HepG2 (cell line): ENCODE results near the gene TADA2A. TPM values are rescaled to one million over a fixed set of nuclear protein-coding genes. Genes with fewer than 3 reads are reported as not detected.
A peak's percentile ranks its signal among the peaks of the same experiment; 100 is the strongest.

ENCODE experiments used
- ATAD3A ChIP-seq: sonication (generic); formaldehyde crosslinking; IDR thresholded peaks from 2 replicates; pipeline ENCODE4 v1.4.0; 2020; ENCODE audit warnings: missing genetic modification reagents
- BCL6 ChIP-seq: IDR thresholded peaks from 2 replicates; pipeline ENCODE4 v1.6.1; 2016; ENCODE audit warnings: missing genetic modification reagents, missing compliant biosample characterization
- CEBPG ChIP-seq: IDR thresholded peaks from 2 replicates; pipeline ENCODE4 v1.6.1; 2016
- DNMT1 ChIP-seq: sonication (generic); formaldehyde crosslinking; IDR thresholded peaks from 2 replicates; pipeline ENCODE4 v1.5.1; 2020; ENCODE audit warnings: mild to moderate bottlenecking, missing genetic modification reagents
- FOXO1 ChIP-seq: sonication (generic); formaldehyde crosslinking; IDR thresholded peaks from 2 replicates; pipeline ENCODE4 v1.4.0; 2020; ENCODE audit warnings: missing genetic modification reagents
- HNRNPLL ChIP-seq: fragments of 200-400 bp; formaldehyde crosslinking; IDR thresholded peaks from 2 replicates; pipeline ENCODE4 v1.6.1; 2017; ENCODE audit warnings: mild to moderate bottlenecking, low read depth, low read length; ENCODE audit not compliant: poor library complexity, severe bottlenecking
- HOXD1 ChIP-seq: sonication (generic); formaldehyde crosslinking; IDR thresholded peaks from 2 replicates; pipeline ENCODE4 v1.5.0; 2020; ENCODE audit warnings: missing genetic modification reagents
- NR2C2 ChIP-seq: sonication (generic); formaldehyde crosslinking; IDR thresholded peaks from 2 replicates; pipeline ENCODE4 v1.4.0; 2020; ENCODE audit warnings: missing genetic modification reagents, mild to moderate bottlenecking, moderate library complexity, borderline replicate concordance
- NR2F6 ChIP-seq, 2 experiments: IDR thresholded peaks; 2 replicates each; pipeline ENCODE4 v1.6.1; 2016; ENCODE audit warnings: antibody characterized with exemption in 1 of 2, mild to moderate bottlenecking in 1 of 2
- NR3C1 ChIP-seq: sonication (generic); formaldehyde crosslinking; IDR thresholded peaks from 2 replicates; pipeline ENCODE4 v1.4.0; 2020; ENCODE audit warnings: missing genetic modification reagents
- POLR2AphosphoS5 ChIP-seq: IDR thresholded peaks from 2 replicates; pipeline ENCODE4 v1.6.1; 2012; ENCODE audit warnings: low read depth, low read length
- POLR2G ChIP-seq: fragments of 200-400 bp; formaldehyde crosslinking; IDR thresholded peaks from 2 replicates; pipeline ENCODE4 v1.6.1; 2018; ENCODE audit warnings: mild to moderate bottlenecking, low read depth, low read length, moderate library complexity
- RAD51 ChIP-seq: fragments of 450-650 bp; IDR thresholded peaks from 2 replicates; pipeline ENCODE4 v1.6.1; 2016; ENCODE audit warnings: borderline replicate concordance
- RBM39 ChIP-seq: fragments of 200-400 bp; formaldehyde crosslinking; IDR thresholded peaks from one replicate; pipeline ENCODE4 v1.6.1; 2018; ENCODE audit warnings: antibody characterized with exemption, mild to moderate bottlenecking, low read depth, low read length; ENCODE audit not compliant: poor library complexity, severe bottlenecking
- ZNF260 ChIP-seq: sonication (generic); formaldehyde crosslinking; IDR thresholded peaks from 2 replicates; pipeline ENCODE4 v1.4.0; 2020; ENCODE audit warnings: missing genetic modification reagents, low read depth, mild to moderate bottlenecking, borderline replicate concordance
- ZNF367 ChIP-seq: sonication (generic); formaldehyde crosslinking; IDR thresholded peaks from 2 replicates; pipeline ENCODE4 v1.4.0; 2020; ENCODE audit warnings: missing genetic modification reagents, borderline replicate concordance
- ZSCAN29 ChIP-seq: sonication (generic); formaldehyde crosslinking; conservative IDR thresholded peaks from 2 replicates; pipeline ENCODE4 v1.4.0; 2020; ENCODE audit warnings: mild to moderate bottlenecking, missing genetic modification reagents
- polyA plus RNA-seq, 8 experiments: library from polyadenylated mRNA; depleted of rRNA in 3 of 8; stranded (reverse) in 7 of 8; unstranded in 1 of 8; fragments of >200 nt; fragmentation: Illumina TruSeq in 4 of 8; extraction: Trizol in 4 of 8; gene quantifications; 2 replicates each; pipeline versions ENCODE4 v1.2.1 to v1.2.3, GENCODE V29; 2011 to 2016; ENCODE audit warnings: low read depth in 4 of 8, missing spikeins in 1 of 8, mixed read lengths in 1 of 8; ENCODE audit not compliant: insufficient read depth in 1 of 8
- total RNA-seq, 5 experiments: library from RNA; depleted of rRNA; stranded (reverse); fragments of >200 nt; fragmentation: Illumina TruSeq; extraction: Trizol; gene quantifications; 2 replicates each; pipeline ENCODE4 v1.2.3, GENCODE V29; 2016; ENCODE audit warnings: low read depth in 1 of 5
- TF ChIP-seq, protein P1 (sequence below): sonication (generic); formaldehyde crosslinking; IDR thresholded peaks from 2 replicates; pipeline ENCODE4 v1.5.0; 2020; ENCODE audit warnings: mild to moderate bottlenecking, missing genetic modification reagents
- TF ChIP-seq, protein P2 (sequence below): sonication (generic); formaldehyde crosslinking; IDR thresholded peaks from 2 replicates; pipeline ENCODE4 v1.8.0; 2022; ENCODE audit warnings: missing genetic modification reagents, mild to moderate bottlenecking, inconsistent platforms, borderline replicate concordance
- TF ChIP-seq, protein P3 (sequence below): sonication (generic); formaldehyde crosslinking; IDR thresholded peaks from 2 replicates; pipeline ENCODE4 v1.5.0; 2020; ENCODE audit warnings: mild to moderate bottlenecking, missing genetic modification reagents, borderline replicate concordance
- TF ChIP-seq, protein P4 (sequence below): sonication (generic); formaldehyde crosslinking; IDR thresholded peaks from 2 replicates; pipeline ENCODE4 v1.4.0; 2020; ENCODE audit warnings: missing genetic modification reagents

The TADA2A gene
- total and polyA plus RNA-seq, 2 of the 13 experiments (the other 11 are each of a cell fraction or from before 2014, with no cell fraction given), result 8.0 to 14.0 TPM

DNA sequence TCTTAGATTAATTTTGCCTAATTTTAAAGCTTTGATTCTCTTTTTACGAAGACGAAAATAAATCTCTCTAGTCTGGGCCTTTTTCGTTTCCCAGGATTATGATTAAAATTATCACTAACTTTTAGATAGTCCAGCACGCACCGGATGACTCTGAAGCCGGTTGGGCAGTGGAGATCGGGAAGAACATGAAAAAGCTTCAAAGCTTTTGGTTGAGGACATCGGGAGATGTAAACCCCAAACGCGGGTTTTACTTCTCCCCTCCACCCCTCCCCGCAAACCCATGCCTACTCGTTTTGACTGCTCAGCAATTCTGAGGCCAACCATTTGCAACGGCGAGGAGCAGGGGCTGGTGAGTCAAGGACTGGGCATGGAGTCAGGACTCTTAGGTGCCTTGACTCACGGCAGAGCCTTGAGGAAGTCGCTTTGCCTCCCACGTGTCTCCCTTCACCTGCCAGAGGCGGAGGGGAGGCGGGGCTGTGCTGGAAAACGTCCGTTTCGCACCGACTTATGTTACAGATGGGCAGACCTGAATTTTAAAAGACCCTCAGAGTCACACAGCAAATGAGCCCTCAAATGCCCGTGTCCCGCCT is 82.0 kb downstream of the TADA2A start (continued):
- TF ChIP-seq RBM39 (no peak), ATAD3A (CRISPR knock-in tag) (0 out of 2 replicates have a peak, but pooled peaks have one; percentile 51), ZNF367 (CRISPR knock-in tag) (no peak), FOXO1 (CRISPR knock-in tag) (peak; percentile 12; the same call in 1 of the 2 replicates), NR2C2 (no peak; the same call in 1 of the 2 replicates), BCL6 (CRISPR knock-in tag) (no peak), HOXD1 (CRISPR knock-in tag) (no peak), NR2F6 (IDR thresholded peaks at IDR 0.05) (no peak; the same call in 1 of the 2 replicates), NR2F6 (CRISPR knock-in tag; IDR thresholded peaks at IDR 0.05) (no peak), ZSCAN29 (CRISPR knock-in tag) (no peak), POLR2G (peak; percentile 38; the same call in 1 of the 2 replicates), DNMT1 (CRISPR knock-in tag) (no peak), CEBPG (no peak), HNRNPLL (no peak), ZNF260 (no peak), NR3C1 (CRISPR knock-in tag) (no peak), POLR2AphosphoS5 (no peak), RAD51 (no peak)
- TF ChIP-seq, protein P1, sequence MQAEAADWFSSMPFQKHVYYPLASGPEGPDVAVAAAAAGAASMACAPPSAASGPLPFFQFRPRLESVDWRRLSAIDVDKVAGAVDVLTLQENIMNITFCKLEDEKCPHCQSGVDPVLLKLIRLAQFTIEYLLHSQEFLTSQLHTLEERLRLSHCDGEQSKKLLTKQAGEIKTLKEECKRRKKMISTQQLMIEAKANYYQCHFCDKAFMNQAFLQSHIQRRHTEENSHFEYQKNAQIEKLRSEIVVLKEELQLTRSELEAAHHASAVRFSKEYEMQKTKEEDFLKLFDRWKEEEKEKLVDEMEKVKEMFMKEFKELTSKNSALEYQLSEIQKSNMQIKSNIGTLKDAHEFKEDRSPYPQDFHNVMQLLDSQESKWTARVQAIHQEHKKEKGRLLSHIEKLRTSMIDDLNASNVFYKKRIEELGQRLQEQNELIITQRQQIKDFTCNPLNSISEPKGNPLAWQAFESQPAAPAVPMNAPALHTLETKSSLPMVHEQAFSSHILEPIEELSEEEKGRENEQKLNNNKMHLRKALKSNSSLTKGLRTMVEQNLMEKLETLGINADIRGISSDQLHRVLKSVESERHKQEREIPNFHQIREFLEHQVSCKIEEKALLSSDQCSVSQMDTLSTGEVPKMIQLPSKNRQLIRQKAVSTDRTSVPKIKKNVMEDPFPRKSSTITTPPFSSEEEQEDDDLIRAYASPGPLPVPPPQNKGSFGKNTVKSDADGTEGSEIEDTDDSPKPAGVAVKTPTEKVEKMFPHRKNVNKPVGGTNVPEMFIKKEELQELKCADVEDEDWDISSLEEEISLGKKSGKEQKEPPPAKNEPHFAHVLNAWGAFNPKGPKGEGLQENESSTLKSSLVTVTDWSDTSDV, result no peak
- TF ChIP-seq, protein P2, sequence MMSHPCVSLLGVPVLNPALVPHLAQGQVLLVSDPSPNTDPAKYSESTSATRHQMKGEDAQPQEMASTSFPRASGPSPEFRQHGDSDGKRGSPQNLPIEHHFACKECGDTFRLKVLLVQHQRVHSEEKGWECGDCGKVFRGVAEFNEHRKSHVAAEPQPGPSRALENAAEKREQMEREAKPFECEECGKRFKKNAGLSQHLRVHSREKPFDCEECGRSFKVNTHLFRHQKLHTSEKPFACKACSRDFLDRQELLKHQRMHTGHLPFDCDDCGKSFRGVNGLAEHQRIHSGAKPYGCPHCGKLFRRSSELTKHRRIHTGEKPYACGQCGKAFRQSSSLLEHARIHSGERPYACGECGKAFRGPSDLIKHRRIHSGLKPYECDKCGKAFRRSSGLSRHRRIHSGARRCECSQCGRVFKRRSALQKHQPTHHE (CRISPR knock-in tag), result no peak
- TF ChIP-seq, protein P3, sequence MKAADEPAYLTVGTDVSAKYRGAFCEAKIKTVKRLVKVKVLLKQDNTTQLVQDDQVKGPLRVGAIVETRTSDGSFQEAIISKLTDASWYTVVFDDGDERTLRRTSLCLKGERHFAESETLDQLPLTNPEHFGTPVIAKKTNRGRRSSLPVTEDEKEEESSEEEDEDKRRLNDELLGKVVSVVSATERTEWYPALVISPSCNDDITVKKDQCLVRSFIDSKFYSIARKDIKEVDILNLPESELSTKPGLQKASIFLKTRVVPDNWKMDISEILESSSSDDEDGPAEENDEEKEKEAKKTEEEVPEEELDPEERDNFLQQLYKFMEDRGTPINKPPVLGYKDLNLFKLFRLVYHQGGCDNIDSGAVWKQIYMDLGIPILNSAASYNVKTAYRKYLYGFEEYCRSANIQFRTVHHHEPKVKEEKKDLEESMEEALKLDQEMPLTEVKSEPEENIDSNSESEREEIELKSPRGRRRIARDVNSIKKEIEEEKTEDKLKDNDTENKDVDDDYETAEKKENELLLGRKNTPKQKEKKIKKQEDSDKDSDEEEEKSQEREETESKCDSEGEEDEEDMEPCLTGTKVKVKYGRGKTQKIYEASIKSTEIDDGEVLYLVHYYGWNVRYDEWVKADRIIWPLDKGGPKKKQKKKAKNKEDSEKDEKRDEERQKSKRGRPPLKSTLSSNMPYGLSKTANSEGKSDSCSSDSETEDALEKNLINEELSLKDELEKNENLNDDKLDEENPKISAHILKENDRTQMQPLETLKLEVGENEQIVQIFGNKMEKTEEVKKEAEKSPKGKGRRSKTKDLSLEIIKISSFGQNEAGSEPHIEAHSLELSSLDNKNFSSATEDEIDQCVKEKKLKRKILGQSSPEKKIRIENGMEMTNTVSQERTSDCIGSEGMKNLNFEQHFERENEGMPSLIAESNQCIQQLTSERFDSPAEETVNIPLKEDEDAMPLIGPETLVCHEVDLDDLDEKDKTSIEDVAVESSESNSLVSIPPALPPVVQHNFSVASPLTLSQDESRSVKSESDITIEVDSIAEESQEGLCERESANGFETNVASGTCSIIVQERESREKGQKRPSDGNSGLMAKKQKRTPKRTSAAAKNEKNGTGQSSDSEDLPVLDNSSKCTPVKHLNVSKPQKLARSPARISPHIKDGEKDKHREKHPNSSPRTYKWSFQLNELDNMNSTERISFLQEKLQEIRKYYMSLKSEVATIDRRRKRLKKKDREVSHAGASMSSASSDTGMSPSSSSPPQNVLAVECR, result no peak
- TF ChIP-seq, protein P4, sequence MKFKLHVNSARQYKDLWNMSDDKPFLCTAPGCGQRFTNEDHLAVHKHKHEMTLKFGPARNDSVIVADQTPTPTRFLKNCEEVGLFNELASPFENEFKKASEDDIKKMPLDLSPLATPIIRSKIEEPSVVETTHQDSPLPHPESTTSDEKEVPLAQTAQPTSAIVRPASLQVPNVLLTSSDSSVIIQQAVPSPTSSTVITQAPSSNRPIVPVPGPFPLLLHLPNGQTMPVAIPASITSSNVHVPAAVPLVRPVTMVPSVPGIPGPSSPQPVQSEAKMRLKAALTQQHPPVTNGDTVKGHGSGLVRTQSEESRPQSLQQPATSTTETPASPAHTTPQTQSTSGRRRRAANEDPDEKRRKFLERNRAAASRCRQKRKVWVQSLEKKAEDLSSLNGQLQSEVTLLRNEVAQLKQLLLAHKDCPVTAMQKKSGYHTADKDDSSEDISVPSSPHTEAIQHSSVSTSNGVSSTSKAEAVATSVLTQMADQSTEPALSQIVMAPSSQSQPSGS (CRISPR knock-in tag), result no peak
